ENCODE results near the gene BAIAP3. TPM values are rescaled to one million over a fixed set of nuclear protein-coding genes. Genes with fewer than 3 reads are reported as not detected.
A peak's percentile ranks its signal among the peaks of the same experiment; 100 is the strongest.

The BAIAP3 gene
- total RNA-seq, 4 donors from 2014 or later, result 0.59 to 5.5 (median 3.5) TPM

DNA sequence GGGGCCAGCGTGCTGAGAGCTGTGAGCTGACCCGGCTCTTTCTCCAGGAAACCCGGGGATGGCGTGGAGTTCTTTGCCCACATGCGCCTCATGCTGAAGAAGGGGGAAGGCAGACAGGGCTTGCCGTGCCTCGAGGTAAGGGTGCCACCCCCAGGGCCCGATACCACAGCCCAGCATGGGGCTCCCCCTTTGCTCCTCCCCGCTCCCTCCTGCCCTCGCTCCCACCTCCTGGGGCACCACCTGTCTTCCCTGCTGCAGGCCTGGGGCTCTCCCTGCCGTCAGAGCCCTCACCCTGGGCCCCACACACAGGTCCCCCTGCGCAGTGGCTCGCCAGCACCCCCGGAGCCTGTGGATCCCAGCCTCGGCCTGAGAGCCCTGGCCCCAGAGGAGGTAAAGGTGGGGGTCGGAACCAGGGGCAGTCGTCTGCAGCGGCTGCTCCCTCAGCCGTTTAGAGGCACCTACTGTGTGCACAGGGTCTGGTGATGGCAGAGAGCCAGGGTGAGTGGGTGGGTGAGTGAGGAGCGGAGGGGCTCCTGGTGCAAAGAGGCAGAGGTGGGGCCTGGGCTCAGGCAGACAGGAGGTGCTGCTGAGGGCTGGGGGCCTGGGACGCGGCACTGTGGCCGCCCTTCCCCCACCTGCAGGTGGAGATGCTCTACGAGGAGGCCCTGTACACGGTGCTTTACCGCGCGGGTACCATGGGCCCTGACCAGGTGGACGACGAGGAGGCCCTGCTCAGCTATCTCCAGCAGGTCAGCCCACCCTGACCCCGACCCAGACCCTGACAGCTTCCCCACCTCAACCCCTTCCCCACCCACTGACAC is 5.6 kb downstream of the BAIAP3 start:
- no peaks in the 10 kb centered on the region for H3K36me3 ChIP-seq
- intact Hi-C loops (cut with DNase I; ENCODE audit: low total_unique reads), result no loop called here
- H3K9me3 ChIP-seq, result no peaks in the 10 kb centered on the region
- TF ChIP-seq POLR2A (IDR thresholded peaks at IDR 0.05), result no peak
- TF ChIP-seq, protein P1, sequence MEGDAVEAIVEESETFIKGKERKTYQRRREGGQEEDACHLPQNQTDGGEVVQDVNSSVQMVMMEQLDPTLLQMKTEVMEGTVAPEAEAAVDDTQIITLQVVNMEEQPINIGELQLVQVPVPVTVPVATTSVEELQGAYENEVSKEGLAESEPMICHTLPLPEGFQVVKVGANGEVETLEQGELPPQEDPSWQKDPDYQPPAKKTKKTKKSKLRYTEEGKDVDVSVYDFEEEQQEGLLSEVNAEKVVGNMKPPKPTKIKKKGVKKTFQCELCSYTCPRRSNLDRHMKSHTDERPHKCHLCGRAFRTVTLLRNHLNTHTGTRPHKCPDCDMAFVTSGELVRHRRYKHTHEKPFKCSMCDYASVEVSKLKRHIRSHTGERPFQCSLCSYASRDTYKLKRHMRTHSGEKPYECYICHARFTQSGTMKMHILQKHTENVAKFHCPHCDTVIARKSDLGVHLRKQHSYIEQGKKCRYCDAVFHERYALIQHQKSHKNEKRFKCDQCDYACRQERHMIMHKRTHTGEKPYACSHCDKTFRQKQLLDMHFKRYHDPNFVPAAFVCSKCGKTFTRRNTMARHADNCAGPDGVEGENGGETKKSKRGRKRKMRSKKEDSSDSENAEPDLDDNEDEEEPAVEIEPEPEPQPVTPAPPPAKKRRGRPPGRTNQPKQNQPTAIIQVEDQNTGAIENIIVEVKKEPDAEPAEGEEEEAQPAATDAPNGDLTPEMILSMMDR (IDR thresholded peaks at IDR 0.05), result no peak
- peaks cover 0 to 3% of the 10 kb centered on the region in 2 donors for H3K4me1 ChIP-seq
- H3K27ac ChIP-seq, result no peak overlapping the region
- H3K27me3 ChIP-seq, result peaks cover 6 to 13% of the 10 kb centered on the region in 2 donors
- DNase-seq, result no peak
- no peak overlapping the region for H3K4me3 ChIP-seq

DNA sequence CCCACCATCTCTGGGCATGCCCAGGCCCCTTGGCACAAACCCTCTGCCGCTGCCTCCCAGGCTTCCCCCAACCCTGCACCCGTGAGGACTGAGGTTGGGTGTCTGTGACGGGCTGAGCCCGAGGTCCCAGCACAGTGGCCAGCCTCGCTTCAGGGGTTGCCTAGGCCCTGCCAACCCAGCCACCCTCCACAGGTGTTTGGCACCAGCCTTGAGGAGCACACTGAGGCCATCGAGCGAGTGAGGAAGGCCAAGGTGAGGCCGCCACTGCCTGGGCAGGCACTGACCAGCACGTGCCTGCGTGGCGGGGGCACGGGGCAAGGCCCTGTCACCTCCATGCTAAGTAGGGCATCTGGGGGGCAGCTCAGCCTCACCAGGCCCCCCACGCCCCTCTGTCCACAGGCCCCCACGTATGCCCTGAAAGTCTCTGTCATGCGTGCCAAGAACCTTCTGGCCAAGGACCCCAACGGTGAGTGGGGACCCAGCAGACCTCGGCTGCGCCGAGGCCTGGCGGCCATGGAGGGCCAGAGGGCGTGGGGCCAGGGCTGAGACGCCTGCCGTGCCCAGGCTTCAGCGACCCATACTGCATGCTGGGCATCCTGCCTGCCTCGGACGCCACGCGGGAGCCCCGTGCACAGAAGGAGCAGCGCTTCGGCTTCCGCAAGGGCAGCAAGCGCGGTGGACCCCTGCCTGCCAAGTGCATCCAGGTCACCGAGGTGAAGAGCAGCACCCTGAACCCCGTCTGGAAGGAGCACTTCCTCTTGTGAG is 7.5 kb downstream of the BAIAP3 start:
- TF ChIP-seq POLR2A (IDR thresholded peaks at IDR 0.05), result no peak
- TF ChIP-seq, protein P1 (IDR thresholded peaks at IDR 0.05), result no peak
- H3K4me3 ChIP-seq, result no peak overlapping the region
- peaks cover 0 to 3% of the 10 kb centered on the region in 2 donors for H3K27me3 ChIP-seq
- intact Hi-C loops (cut with DNase I; ENCODE audit: low total_unique reads), result no loop called here
- no peak for DNase-seq
- no peaks in the 10 kb centered on the region for H3K4me1 ChIP-seq
- H3K27ac ChIP-seq, result no peak overlapping the region
- H3K36me3 ChIP-seq, result no peaks in the 10 kb centered on the region
- no peaks in the 10 kb centered on the region for H3K9me3 ChIP-seq

DNA sequence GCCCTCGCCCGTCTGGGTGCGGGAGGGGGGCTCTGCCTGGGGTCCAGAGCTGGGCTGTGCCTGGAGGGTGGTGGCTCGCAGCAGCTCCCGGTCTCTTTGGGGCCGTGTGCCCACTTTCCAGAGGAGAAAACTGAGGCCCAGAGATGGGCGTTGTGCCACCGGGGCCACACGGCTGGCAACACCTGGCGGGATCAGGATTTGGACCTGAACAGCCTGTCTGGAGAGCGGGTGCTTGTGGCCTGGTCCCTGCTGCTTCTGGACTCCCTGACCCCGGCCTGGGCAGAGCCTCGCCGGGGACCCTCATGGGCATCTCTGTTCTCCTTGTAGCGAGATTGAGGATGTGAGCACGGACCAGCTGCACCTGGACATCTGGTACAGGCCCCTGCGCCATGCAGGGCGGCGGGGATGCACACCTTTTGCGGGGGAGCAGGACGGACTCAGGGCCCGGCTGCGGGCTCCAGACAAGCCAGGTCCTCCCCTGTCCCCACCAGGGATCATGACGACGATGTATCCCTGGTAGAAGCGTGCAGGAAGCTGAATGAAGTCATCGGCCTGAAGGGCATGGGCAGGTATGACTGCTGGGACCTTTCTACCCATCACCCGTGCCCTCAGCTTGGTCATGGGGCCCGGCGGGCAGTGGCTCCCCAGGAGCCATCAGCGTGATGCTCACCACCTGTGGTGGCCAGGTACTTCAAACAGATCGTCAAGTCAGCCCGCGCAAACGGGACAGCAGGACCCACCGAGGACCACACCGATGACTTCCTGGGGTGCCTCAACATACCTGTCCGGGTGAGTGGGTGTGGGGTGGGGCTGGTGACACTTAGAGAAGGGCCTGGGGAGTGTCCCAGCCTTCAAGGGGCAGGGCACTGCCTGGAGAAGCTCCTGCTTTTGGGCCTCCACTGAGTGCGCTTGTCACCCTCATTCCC is 8.3 kb downstream of the BAIAP3 start:
- Histone ChIP-seq H3K27me3 (peaks cover 0 to 3% of the 10 kb centered on the region in 2 donors), H3K4me1 (no peaks in the 10 kb centered on the region), H3K4me3 (no peak overlapping the region), H3K9me3 (no peaks in the 10 kb centered on the region), H3K27ac (no peak overlapping the region), H3K36me3 (no peaks in the 10 kb centered on the region)
- TF ChIP-seq POLR2A (IDR thresholded peaks at IDR 0.05), result no peak
- TF ChIP-seq, protein P1 (IDR thresholded peaks at IDR 0.05), result no peak
- DNase-seq, result no peak
- intact Hi-C loops (cut with DNase I; ENCODE audit: low total_unique reads), result no loop called here

DNA sequence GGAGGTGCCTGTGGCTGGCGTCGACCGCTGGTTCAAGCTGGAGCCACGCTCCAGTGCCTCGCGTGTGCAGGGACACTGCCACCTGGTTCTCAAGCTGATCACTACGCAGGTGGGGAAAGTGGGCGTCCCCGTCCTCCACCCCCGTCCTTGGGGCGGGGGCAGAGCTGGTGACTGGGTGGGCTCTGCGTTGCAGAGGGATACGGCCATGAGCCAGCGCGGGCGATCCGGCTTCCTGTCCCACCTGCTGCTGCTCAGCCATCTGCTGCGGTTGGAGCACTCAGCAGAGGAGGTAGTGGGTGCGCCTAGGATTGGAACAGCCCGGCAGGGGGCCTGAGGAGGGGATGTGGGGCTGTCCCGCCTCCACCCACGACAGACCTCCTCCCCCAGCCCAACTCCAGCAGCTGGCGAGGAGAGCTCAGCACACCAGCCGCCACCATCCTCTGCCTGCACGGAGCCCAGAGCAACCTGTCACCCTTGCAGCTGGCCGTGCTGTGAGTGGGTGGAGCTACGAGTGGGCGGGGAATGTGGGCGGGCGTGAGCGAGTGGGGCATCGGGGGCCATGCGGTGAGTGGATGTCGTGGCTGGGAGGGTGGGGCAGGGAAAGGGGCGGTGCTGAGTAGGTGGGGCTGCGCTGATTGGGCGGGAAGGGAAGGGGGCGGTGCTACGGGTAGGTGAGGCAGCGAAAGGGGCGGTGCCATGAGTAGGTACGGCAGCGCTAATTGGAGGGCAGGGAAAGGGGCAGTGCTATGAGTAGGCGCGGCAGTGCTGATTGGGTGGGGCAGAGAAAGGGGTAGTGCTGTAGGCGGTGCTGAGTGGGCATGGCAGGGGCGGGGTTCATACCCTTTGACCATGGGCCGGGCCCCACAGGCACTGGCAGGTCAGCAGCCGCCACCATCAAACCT is 9.3 kb downstream of the BAIAP3 start:
- Histone ChIP-seq H3K4me1 (no peaks in the 10 kb centered on the region), H3K27me3 (peaks cover 0 to 3% of the 10 kb centered on the region in 2 donors), H3K9me3 (no peaks in the 10 kb centered on the region), H3K27ac (no peak overlapping the region), H3K36me3 (no peaks in the 10 kb centered on the region), H3K4me3 (no peak overlapping the region)
- DNase-seq, result peak; percentile 67 to 71
- TF ChIP-seq, protein P1 (IDR thresholded peaks at IDR 0.05), result no peak
- TF ChIP-seq POLR2A (IDR thresholded peaks at IDR 0.05), result no peak
- intact Hi-C loops (cut with DNase I; ENCODE audit: low total_unique reads), result no loop called here
